GM23338 (cell line): ENCODE results near the gene MMADHC.

ENCODE experiments used
- CREB1 ChIP-seq: fragments of 250-450 bp; sonication (Bioruptor Pico); IDR thresholded peaks from 2 replicates; pipeline ENCODE4 v1.5.0; 2020; ENCODE audit warnings: low read depth, mild to moderate bottlenecking, moderate library complexity
- CTCF ChIP-seq, 2 experiments: fragments of 200-600 bp in 1 of 2; sonication (generic) in 1 of 2; conservative IDR thresholded peaks; 2 replicates each; pipeline versions ENCODE4 v1.5.1 to v1.6.1; 2016 to 2017; ENCODE audit warnings: antibody characterized with exemption in 2 of 2, low read depth in 2 of 2, mild to moderate bottlenecking in 2 of 2, moderate library complexity in 1 of 2
- EZH2 ChIP-seq: fragments of 200-600 bp; sonication (generic); IDR thresholded peaks from one replicate; pipeline ENCODE4 v1.8.0; 2017; ENCODE audit warnings: antibody characterized with exemption, mild to moderate bottlenecking, low read depth; ENCODE audit not compliant: unreplicated experiment
- JUNB ChIP-seq: IDR thresholded peaks from one replicate; pipeline ENCODE4 v1.6.1; 2016; ENCODE audit warnings: antibody characterized with exemption; ENCODE audit not compliant: unreplicated experiment
- POLR2AphosphoS5 ChIP-seq: IDR thresholded peaks from 2 replicates; pipeline ENCODE4 v1.6.1; 2016; ENCODE audit warnings: antibody characterized with exemption, low read depth

GRCh38 chr2:149597668-149598326 lies 10.2 kb upstream of the MMADHC start:
- TF ChIP-seq CTCF (conservative IDR thresholded peaks at IDR 0.05; ENCODE audit: low read depth in 2 of 2) (peak; percentile 88 to 99), JUNB (no peak), EZH2 (no peak), CREB1 (peak; percentile 5; the same call in 1 of the 2 replicates), POLR2AphosphoS5 (no peak)
